ENCODE results near the gene TRIM16.
"Not testable (repeated sequence)": the region's sequence is repeated elsewhere in the genome, so short reads cannot be mapped to it uniquely, and the experiment has no call there.

Gene TRIM16

DNA sequence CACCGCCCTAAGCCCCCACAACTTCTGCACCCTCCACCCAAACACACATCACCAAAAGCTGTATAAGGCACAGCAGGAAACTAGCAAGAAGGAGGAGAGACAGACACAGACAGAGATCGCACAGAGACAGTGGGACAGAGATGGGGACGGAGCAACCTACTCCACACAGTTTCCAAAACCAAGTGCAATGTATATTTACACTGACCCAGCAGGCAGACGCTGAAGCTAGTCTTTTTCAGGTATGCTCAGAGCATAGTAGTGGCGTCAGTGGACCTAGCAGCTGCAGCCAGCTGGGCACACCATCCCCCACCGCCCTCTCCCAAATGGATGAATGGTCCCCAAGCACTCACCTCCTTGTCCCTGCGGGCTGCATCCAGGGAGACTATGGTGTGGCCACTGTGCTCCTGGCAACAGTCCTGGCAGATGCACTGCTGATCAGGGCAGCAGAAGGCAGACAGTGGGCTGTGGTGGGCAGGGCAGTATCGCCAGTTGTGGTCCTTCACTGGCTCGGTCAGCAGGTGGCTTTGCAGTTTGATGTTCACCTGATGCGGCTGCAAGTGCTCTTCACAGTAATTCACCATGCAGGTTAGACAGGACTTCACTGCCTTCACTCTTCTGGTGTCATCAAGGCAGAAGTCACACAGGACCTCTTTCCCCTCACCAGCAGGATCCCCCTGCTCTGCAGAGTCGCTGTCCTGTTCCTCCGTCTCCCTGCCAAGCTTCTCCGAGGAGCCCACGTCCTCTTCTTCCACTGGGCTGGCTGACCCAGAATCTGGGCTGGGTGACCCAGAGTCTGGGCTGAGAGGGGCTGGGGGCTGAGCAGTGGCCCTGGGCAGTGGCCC is 33.1 kb downstream of the TRIM16 start:
- Histone ChIP-seq H3K4me1 (ENCODE audit: insufficient read depth, low read length) (peaks cover 10% of the 10 kb centered on the region; the same call in 1 of the 2 replicates), H3K9me3 (ENCODE audit: control insufficient read depth, insufficient read depth, low read length) (no peaks in the 10 kb centered on the region), H3K9ac (ENCODE audit: low read depth, low read length) (no peak overlapping the region; the same call in 1 of the 2 replicates), H3K36me3 (ENCODE audit: insufficient read depth, low read length) (no peaks in the 10 kb centered on the region)

DNA sequence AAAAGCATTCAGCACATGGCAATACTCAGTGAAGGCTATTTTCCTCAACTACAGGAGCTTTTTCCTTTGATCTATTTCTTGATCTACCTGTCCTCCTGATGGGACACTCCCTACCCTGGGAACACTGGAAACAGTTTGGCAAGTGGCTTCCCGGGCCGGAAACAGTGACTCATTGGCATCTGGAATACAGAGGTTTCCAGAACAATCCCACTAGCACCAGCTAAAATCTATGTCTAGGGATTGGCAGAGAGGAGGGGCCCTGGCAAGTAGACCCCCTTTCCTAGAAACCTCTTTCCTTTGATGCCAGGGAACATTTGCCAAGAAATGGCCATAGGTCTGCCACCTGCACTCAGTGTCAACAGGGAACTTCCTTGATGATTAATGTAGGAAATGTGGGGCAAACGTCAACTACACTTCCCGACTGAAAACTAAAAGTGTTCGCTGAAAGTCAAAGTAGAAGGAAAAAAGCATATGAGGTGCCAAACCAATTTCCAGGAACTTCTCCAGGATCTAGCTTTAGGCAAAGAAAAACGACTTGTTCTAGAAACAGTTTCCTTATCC is 34.2 kb downstream of the TRIM16 start:
- Histone ChIP-seq H3K4me1 (ENCODE audit: insufficient read depth, low read length) (peaks cover 15% of the 10 kb centered on the region; the same call in 1 of the 2 replicates), H3K9ac (ENCODE audit: low read depth, low read length) (no peak overlapping the region), H3K9me3 (ENCODE audit: control insufficient read depth, insufficient read depth, low read length) (no peaks in the 10 kb centered on the region), H3K36me3 (ENCODE audit: insufficient read depth, low read length) (no peaks in the 10 kb centered on the region)

DNA sequence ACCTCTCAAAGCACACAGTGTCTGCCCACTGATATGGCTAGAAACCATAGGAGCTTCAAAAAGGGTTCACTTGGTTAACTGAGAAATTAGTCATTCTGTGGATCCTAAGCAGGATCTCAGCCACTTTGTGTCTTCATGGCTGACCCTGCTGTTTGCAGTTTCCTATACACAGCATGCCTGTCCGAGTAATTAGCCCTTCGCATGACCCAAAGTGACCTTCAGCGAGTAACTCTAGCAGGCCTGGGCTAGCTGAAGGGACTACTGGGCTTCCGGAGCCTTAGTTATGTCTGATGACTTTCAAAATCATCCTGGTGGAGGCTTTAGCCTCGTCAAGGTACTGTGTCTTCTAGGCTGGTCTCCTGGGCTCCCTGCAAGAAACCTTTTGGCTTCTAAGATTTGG is 35.7 kb downstream of the TRIM16 start:
- Histone ChIP-seq H3K4me1 (ENCODE audit: insufficient read depth, low read length) (peaks cover 15% of the 10 kb centered on the region; the same call in 1 of the 2 replicates), H3K9me3 (ENCODE audit: control insufficient read depth, insufficient read depth, low read length) (no peaks in the 10 kb centered on the region), H3K36me3 (ENCODE audit: insufficient read depth, low read length) (no peaks in the 10 kb centered on the region), H3K9ac (ENCODE audit: low read depth, low read length) (no peak overlapping the region)

DNA sequence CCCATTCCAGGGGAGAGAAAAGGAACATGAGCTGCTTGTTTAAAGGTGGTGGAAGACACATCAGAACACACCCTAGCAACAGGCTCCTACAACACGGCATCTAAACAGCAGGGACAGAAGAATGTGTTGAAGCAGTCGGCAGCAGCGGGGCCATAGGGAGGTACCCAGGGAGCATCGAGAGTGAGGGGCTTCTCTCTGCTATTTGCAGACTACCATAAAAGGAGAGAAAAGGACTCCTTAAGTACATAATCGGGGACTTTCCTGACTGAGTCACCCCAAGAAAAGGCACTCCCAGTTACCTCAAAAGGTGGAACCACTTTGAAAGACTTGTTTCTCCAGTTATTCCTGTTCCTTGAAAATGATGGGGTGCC is 38.2 kb downstream of the TRIM16 start:
- not testable (repeated sequence) for H3K4me1 ChIP-seq (ENCODE audit: insufficient read depth, low read length); H3K9ac ChIP-seq (ENCODE audit: low read depth, low read length); H3K9me3 ChIP-seq (ENCODE audit: control insufficient read depth, insufficient read depth, low read length); H3K36me3 ChIP-seq (ENCODE audit: insufficient read depth, low read length)

DNA sequence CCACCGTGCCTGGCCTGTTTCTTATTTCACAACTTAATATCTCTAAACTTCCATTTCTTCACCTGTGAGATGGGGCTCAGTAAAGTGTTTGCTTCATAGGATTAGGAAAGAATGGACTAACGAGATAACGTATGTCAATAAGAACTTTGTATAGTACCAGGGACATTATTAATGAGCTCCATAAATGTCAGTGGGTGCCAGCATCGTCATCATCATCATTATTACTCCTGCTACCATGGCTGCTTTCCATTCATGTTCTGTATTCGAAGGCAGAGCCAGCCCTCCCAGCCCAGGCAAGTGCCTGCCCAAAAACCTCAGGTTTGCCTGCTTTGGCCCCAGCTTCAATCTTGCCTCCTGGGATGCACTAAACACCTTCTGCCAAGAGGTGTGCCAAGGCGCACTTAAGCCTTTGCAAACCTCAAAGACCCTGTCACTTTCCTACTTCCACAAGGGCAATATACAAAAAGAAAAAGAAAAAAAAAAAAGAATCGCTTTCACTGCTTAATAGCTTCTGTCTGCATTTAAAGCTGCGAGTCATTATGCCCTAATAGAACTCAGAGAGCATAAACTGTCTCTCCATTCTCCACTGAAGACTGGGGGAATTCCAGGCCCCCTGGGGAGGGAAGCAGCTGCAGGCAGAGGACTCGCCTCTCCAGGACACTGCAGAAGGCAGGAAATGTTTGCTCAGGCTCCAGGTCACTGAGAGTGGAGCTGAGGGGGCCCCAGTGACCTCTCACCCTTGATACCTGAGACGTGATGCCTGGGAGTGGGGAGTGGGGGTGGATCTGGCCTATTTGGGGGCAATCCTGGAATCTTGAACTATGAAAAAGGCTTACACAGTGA is 38.8 kb downstream of the TRIM16 start:
- not testable (repeated sequence) for H3K36me3 ChIP-seq (ENCODE audit: insufficient read depth, low read length); H3K4me1 ChIP-seq (ENCODE audit: insufficient read depth, low read length); H3K9me3 ChIP-seq (ENCODE audit: control insufficient read depth, insufficient read depth, low read length); H3K9ac ChIP-seq (ENCODE audit: low read depth, low read length)

DNA sequence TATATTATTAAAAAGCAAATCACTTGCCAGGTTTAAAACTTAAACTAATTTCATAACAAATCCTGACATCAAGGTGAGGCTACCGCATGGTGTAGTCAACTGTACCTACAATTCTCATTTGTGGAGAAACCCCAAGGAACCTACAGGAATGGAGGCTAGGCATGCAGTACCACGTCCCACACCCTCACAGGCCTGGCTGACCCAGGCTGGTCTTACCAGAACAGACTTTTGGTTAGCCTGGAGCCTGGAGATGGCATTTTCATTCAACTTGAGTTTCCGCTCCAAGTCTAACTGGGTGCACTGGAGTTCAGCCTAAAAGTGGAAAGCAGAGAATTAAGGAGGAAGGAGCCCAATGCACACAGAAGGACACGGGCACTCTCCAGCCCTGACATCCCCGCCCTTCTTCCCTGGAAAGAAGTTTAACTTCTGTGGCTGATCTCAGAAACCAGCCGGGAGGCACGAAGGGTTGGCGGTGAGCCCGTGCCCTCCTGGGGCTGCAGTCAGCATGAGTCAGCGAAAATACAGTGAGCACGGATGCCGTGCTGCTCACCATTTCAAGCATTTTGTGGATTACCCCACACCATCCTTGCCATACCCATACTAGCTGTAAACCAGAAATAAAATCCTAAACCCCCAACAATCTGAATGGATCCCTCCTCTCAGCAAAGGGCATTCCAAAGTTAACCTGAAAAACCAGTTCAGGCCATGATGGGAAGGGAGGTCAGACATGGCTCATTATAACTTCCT is 41.4 kb downstream of the TRIM16 start:
- H3K9me3 ChIP-seq (ENCODE audit: control insufficient read depth, insufficient read depth, low read length); H3K4me1 ChIP-seq (ENCODE audit: insufficient read depth, low read length); H3K36me3 ChIP-seq (ENCODE audit: insufficient read depth, low read length); H3K9ac ChIP-seq (ENCODE audit: low read depth, low read length): not testable (repeated sequence)

DNA sequence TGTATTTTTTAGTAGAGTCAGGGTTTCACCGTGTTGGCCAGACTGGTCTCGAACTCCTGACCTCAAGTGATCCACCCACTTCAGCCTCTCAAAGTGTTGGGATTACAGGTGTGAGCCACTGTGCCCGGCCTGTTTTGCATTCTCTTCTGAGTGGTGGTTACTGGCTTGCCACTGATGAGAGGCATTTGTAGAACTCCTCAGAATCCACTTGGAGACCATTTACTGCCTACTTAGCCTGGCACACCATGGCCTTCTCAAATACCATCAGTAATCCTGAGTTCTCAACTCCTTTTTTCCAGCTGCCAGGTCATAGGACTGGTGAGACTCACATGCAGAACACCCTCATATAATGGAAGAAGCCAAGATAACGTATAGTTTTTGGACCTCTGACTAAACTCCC is 42.1 kb downstream of the TRIM16 start:
- H3K4me1 ChIP-seq (ENCODE audit: insufficient read depth, low read length); H3K9ac ChIP-seq (ENCODE audit: low read depth, low read length); H3K9me3 ChIP-seq (ENCODE audit: control insufficient read depth, insufficient read depth, low read length); H3K36me3 ChIP-seq (ENCODE audit: insufficient read depth, low read length): not testable (repeated sequence)

DNA sequence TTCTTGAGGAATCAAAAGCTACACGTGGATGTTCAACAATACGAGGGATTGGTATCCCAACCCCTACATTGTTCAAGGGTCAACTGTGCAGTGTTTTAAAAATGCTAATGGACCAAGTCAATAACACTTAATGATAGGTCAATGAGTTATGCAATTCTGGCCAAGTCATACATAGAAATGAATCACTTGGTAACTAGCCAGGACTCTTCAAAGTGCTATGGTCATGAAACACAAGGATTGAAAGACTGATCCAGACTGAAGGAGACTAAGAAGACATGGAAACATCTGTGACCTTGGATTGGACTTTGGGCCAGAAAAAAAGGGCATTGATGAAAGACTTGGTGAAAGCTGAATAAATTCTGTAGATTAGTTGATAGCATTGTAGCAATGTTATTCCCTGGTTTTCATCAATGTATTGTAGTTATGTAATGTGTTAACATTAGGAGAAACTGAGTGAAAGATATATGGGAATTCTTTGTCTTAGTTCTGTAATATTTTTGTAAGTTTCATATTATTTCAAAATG is 53.1 kb downstream of the TRIM16 start:
- not testable (repeated sequence) for H3K36me3 ChIP-seq (ENCODE audit: insufficient read depth, low read length); H3K4me1 ChIP-seq (ENCODE audit: insufficient read depth, low read length); H3K9ac ChIP-seq (ENCODE audit: low read depth, low read length); H3K9me3 ChIP-seq (ENCODE audit: control insufficient read depth, insufficient read depth, low read length)

DNA sequence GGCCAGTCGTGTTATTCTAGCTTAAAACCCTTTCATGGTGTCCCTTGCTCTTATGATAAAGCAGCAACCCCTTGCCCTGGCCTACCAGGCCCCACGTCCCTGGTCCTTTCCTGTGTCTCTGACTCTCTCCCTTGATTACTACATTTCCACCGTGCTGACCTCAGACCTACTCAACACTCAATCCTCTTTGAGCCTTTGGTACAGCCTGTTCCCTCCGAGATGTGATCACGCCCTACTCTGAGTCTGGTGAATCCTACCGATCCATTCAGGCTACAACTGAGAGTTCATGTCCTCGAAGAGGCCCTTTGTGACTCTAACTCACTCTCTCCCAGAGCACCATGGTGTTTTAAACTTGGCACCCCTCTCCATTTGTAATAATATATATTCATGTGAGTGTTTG is 54.1 kb downstream of the TRIM16 start:
- H3K4me1 ChIP-seq (ENCODE audit: insufficient read depth, low read length); H3K9me3 ChIP-seq (ENCODE audit: control insufficient read depth, insufficient read depth, low read length); H3K36me3 ChIP-seq (ENCODE audit: insufficient read depth, low read length); H3K9ac ChIP-seq (ENCODE audit: low read depth, low read length): not testable (repeated sequence)

DNA sequence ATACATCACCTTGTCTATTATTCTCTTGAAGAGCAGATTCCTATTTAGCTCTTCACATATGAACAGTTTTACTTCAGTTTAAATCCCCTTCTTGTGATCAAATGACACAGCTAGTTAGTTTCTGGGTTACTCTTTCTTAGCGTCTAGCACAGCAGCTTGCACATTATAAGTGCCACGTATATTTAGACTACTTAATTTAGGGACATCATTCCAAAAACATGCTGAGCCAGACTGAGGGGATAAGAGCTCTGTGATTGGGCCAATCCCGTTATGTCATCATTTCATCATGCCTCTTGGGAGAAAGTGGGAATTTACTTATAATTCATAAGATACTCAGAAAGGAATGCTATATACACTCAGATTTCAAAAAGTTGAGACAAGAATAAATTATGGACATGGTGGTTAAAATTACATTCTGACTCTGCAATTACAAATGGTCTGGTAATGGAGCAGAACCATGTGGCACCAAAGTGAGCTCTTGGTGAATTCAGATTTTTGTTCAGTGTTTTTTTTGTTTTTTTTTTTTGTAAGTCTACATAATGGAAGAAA is 60.4 kb downstream of the TRIM16 start:
- not testable (repeated sequence) for H3K9me3 ChIP-seq (ENCODE audit: control insufficient read depth, insufficient read depth, low read length); H3K36me3 ChIP-seq (ENCODE audit: insufficient read depth, low read length); H3K4me1 ChIP-seq (ENCODE audit: insufficient read depth, low read length); H3K9ac ChIP-seq (ENCODE audit: low read depth, low read length)

DNA sequence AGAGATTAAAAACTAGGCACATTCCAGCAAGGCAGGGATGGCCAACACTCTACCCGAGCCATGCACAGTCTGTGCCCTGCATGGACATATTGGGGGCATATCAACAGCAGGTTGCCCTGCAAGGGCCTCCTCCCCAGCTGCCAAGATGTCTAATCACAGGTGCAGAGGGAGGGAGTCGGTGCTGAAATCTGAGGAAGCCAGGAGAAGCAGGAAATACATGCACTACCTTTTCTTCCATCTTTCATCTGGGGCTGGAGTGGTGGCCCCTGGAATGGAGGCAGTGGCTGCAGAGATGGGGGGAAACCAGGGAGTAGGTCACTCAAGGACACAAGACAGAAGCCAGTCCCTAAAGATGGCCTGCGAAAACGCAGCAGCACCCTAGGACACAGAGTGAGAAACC is 60.9 kb downstream of the TRIM16 start:
- not testable (repeated sequence) for H3K4me1 ChIP-seq (ENCODE audit: insufficient read depth, low read length); H3K9me3 ChIP-seq (ENCODE audit: control insufficient read depth, insufficient read depth, low read length); H3K9ac ChIP-seq (ENCODE audit: low read depth, low read length); H3K36me3 ChIP-seq (ENCODE audit: insufficient read depth, low read length)

DNA sequence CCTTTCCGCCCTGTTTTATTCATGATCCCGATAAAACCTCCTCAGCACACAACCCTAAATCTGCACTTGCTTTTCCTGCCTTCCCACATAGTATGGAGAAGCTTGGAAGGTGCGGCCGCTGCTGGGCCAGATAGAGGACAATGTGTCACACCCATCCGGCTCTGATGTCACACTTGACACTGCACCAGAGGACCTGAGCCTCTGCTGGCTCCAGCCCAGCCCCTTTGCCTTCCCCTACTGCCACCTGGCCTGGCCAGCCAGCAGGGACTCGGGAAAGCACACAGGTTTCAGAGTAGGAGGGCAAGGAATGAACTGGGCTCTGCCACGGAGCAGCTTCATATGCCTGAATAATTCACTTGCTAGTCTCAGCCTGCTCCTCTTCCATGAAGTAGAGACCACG is 62.0 kb downstream of the TRIM16 start:
- not testable (repeated sequence) for H3K4me1 ChIP-seq (ENCODE audit: insufficient read depth, low read length); H3K36me3 ChIP-seq (ENCODE audit: insufficient read depth, low read length); H3K9ac ChIP-seq (ENCODE audit: low read depth, low read length)

DNA sequence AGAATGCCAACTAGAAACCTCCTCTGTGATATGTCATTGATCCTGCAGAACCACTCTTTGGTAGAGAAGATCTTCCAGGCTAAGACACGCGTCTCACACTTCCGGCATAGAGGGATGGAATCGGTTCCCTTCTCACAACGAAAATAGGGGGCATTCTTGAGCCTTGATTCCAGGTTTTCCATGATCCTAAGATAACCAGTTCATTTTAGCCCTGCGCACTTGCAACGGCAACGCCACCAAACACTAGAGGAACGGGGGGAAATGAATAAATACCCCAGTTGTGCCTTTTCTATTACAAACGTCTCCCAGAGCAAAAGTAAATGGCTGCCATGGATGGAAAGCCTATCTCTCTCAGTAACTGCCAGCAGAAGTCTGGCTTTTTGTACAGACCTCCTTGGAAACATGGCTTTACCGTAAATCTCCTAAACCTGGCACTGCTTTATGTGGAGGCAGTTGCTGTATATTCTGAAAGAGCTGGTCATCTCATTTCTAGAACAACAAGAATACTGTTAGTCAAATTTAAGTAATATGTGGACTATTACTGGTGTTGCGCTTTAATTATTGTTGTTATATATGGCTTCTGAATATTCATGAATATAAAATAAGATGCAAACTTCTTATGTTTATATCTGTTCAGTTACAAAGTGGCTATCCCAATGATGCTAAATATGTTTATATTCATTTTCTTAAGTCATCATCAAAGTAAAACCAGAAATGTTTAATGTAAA is 64.6 kb downstream of the TRIM16 start, which contains the start of gene FBXW10B:
FBXW10B (minus strand) TSS at position 374 of the 728 bp plus-strand sequence; CDS start at position 182, 192 bp downstream.
- H3K9ac ChIP-seq (ENCODE audit: low read depth, low read length); H3K4me1 ChIP-seq (ENCODE audit: insufficient read depth, low read length); H3K9me3 ChIP-seq (ENCODE audit: control insufficient read depth, insufficient read depth, low read length); H3K36me3 ChIP-seq (ENCODE audit: insufficient read depth, low read length): not testable (repeated sequence)

More for the DNA sequence above, 62.0 kb downstream of the TRIM16 start:
- not testable (repeated sequence) for H3K9me3 ChIP-seq (ENCODE audit: control insufficient read depth, insufficient read depth, low read length)
